Astrocyte (in vitro differentiated cells and primary cell): ENCODE results near the gene H6PD. TPM values are rescaled to one million over a fixed set of nuclear protein-coding genes. Genes with fewer than 3 reads are reported as not detected.

Experiments used
- DNase-seq: peaks from one replicate; pipeline ENCODE4 v3.0.0-alpha.2; 2010; ENCODE audit warnings: low read depth
- FAIRE-seq: peaks from 2 replicates; lab custom pipeline; 2011; peaks lifted over from hg19 to GRCh38; lab: Jason Lieb, UNC
- H2AFZ ChIP-seq: 2 replicates; pipeline ENCODE4 v1.6.0; 2012; ENCODE audit warnings: low read depth, low read length, inconsistent platforms
- H3K27ac ChIP-seq: 2 replicates; pipeline ENCODE4 v1.5.1; 2011; ENCODE audit warnings: low read depth, low read length, inconsistent platforms
- H3K27me3 ChIP-seq: 2 replicates; pipeline ENCODE4 v1.6.0; 2011; ENCODE audit warnings: low read length, inconsistent platforms; ENCODE audit not compliant: insufficient read depth
- H3K36me3 ChIP-seq: 2 replicates; pipeline ENCODE4 v1.5.1; 2011; ENCODE audit warnings: low read length, inconsistent platforms; ENCODE audit not compliant: insufficient read depth
- H3K4me1 ChIP-seq: 2 replicates; pipeline ENCODE4 v1.5.1; 2011; ENCODE audit warnings: low read length, inconsistent platforms; ENCODE audit not compliant: insufficient read depth
- H3K4me2 ChIP-seq: 2 replicates; pipeline ENCODE4 v1.6.0; 2012; ENCODE audit warnings: low read length, inconsistent platforms
- H3K4me3 ChIP-seq: 2 replicates; pipeline ENCODE4 v1.5.1; 2011; ENCODE audit warnings: low read depth, mild to moderate bottlenecking, low read length, inconsistent platforms; ENCODE audit not compliant: insufficient read depth
- H3K79me2 ChIP-seq: 2 replicates; pipeline ENCODE4 v1.6.0; 2012; ENCODE audit warnings: mild to moderate bottlenecking, low read length, inconsistent platforms; ENCODE audit not compliant: insufficient read depth
- H3K9ac ChIP-seq: 2 replicates; pipeline ENCODE4 v1.6.0; 2012; ENCODE audit warnings: mild to moderate bottlenecking, low read length, inconsistent platforms
- H3K9me3 ChIP-seq: 2 replicates; pipeline ENCODE4 v1.5.1; 2012; ENCODE audit warnings: low read depth, mild to moderate bottlenecking, low read length, inconsistent platforms; ENCODE audit not compliant: insufficient read depth
- H4K20me1 ChIP-seq: 2 replicates; pipeline ENCODE4 v1.6.0; 2012; ENCODE audit warnings: low read length, inconsistent platforms; ENCODE audit not compliant: insufficient read depth
- H3K27ac Mint-ChIP-seq: one replicate; pipeline ENCODE4 v1.8.0; 2021; ENCODE audit warnings: mild to moderate bottlenecking, mixed read lengths; ENCODE audit not compliant: unreplicated experiment
- H3K27me3 Mint-ChIP-seq: one replicate; pipeline ENCODE4 v1.8.0; 2021; ENCODE audit warnings: low read depth, mixed read lengths; ENCODE audit not compliant: unreplicated experiment
- H3K36me3 Mint-ChIP-seq: one replicate; pipeline ENCODE4 v1.8.0; 2021; ENCODE audit warnings: low read depth, mixed read lengths; ENCODE audit not compliant: unreplicated experiment
- H3K4me1 Mint-ChIP-seq: one replicate; pipeline ENCODE4 v1.8.0; 2021; ENCODE audit warnings: low read depth, mixed read lengths; ENCODE audit not compliant: unreplicated experiment
- H3K4me3 Mint-ChIP-seq: one replicate; pipeline ENCODE4 v1.8.0; 2021; ENCODE audit warnings: mild to moderate bottlenecking, moderate library complexity, mixed read lengths; ENCODE audit not compliant: unreplicated experiment
- H3K9me3 Mint-ChIP-seq: one replicate; pipeline ENCODE4 v1.8.0; 2021; ENCODE audit warnings: mild to moderate bottlenecking, mixed read lengths; ENCODE audit not compliant: unreplicated experiment
- CTCF ChIP-seq: IDR thresholded peaks from 2 replicates; pipeline ENCODE4 v1.5.1; 2011; ENCODE audit warnings: low read depth, mild to moderate bottlenecking, inconsistent platforms, low read length, moderate library complexity; ENCODE audit not compliant: insufficient read depth
- EZH2 ChIP-seq: IDR thresholded peaks from 2 replicates; pipeline ENCODE4 v1.6.1; 2012; ENCODE audit warnings: mild to moderate bottlenecking, low read length, inconsistent platforms; ENCODE audit not compliant: insufficient read depth
- total RNA-seq: library from RNA; stranded (reverse); gene quantifications from 2 replicates; pipeline ENCODE4 v1.2.1, GENCODE V29; 2021

Gene H6PD
- total RNA-seq, 1 donor from 2014 or later = 13.9 TPM

- no peak overlapping the region for H2AFZ ChIP-seq
- H3K4me3 Mint-ChIP-seq = no peak overlapping the region
- TF ChIP-seq EZH2 (no peak), CTCF (no peak)
- no peaks in the 10 kb centered on the region for H3K36me3 Mint-ChIP-seq
- H3K9me3 Mint-ChIP-seq = peaks cover 2% of the 10 kb centered on the region
- no peaks in the 10 kb centered on the region for H3K79me2 ChIP-seq
- DNase-seq = no peak
- H3K4me1 Mint-ChIP-seq = peaks cover 7% of the 10 kb centered on the region
- no peaks in the 10 kb centered on the region for H4K20me1 ChIP-seq
- H3K27me3 ChIP-seq = no peaks in the 10 kb centered on the region
- peaks cover 20% of the 10 kb centered on the region for H3K4me1 ChIP-seq
- peaks cover 12% of the 10 kb centered on the region for H3K27me3 Mint-ChIP-seq
- no peak overlapping the region for H3K4me2 ChIP-seq
- no peaks in the 10 kb centered on the region for H3K36me3 ChIP-seq
- FAIRE-seq = no peak
- H3K4me3 ChIP-seq = no peak overlapping the region
- no peak overlapping the region for H3K27ac Mint-ChIP-seq
- H3K9ac ChIP-seq = no peak overlapping the region
- H3K9me3 ChIP-seq = no peaks in the 10 kb centered on the region
- no peak overlapping the region for H3K27ac ChIP-seq
Observed at GRCh38 chr1:9212735-9213134, 21.8 kb upstream of the H6PD start.

- no peak for FAIRE-seq
- Mint-ChIP-seq H3K9me3 (peaks cover 5% of the 10 kb centered on the region), H3K4me1 (peaks cover 7% of the 10 kb centered on the region), H3K27me3 (peaks cover 10% of the 10 kb centered on the region), H3K4me3 (no peak overlapping the region), H3K27ac (no peak overlapping the region), H3K36me3 (no peaks in the 10 kb centered on the region)
- Histone ChIP-seq H3K9ac (no peak overlapping the region), H3K27ac (no peak overlapping the region), H3K36me3 (no peaks in the 10 kb centered on the region), H2AFZ (no peak overlapping the region), H4K20me1 (no peaks in the 10 kb centered on the region), H3K4me2 (no peak overlapping the region), H3K4me1 (peaks cover 15% of the 10 kb centered on the region), H3K9me3 (no peaks in the 10 kb centered on the region), H3K79me2 (no peaks in the 10 kb centered on the region), H3K27me3 (no peaks in the 10 kb centered on the region), H3K4me3 (no peak overlapping the region)
- no peak for TF ChIP-seq EZH2
- TF ChIP-seq CTCF = no peak
- DNase-seq = no peak
Observed at GRCh38 chr1:9213956-9214355, 20.6 kb upstream of the H6PD start.

GRCh38 chr1:9218917-9219316 is 15.7 kb upstream of the H6PD start:
- H3K9me3 Mint-ChIP-seq = peaks cover 5% of the 10 kb centered on the region

More at GRCh38 chr1:9218917-9219316, 15.7 kb upstream of the H6PD start:
- Histone ChIP-seq H4K20me1 (no peaks in the 10 kb centered on the region), H3K9ac (no peak overlapping the region), H3K27me3 (no peaks in the 10 kb centered on the region), H3K4me2 (no peak overlapping the region), H3K27ac (no peak overlapping the region), H3K4me3 (no peak overlapping the region), H3K79me2 (no peaks in the 10 kb centered on the region), H3K9me3 (no peaks in the 10 kb centered on the region), H3K36me3 (no peaks in the 10 kb centered on the region), H3K4me1 (no peaks in the 10 kb centered on the region), H2AFZ (no peak overlapping the region)
- H3K36me3 Mint-ChIP-seq = no peaks in the 10 kb centered on the region
- H3K4me1 Mint-ChIP-seq = no peaks in the 10 kb centered on the region
- DNase-seq (no peak), FAIRE-seq (no peak)
- H3K27ac Mint-ChIP-seq = no peak overlapping the region
- H3K27me3 Mint-ChIP-seq = peaks cover 21% of the 10 kb centered on the region
- no peak overlapping the region for H3K4me3 Mint-ChIP-seq
- TF ChIP-seq CTCF (no peak), EZH2 (no peak)
